K562 (cell line): ENCODE measurements around the gene TBC1D26.
"Not testable (repeated sequence)": the region's sequence is repeated elsewhere in the genome, so short reads cannot be mapped to it uniquely, and the experiment has no call there.

Experiments used
- CREM ChIP-seq: IDR thresholded peaks from 2 replicates; pipeline ENCODE4 v1.6.1; 2014; ENCODE audit warnings: antibody characterized with exemption, low read depth
- POLR2A ChIP-seq: fragments of 450-650 bp; conservative IDR thresholded peaks from 2 replicates; pipeline ENCODE4 v1.6.1; 2016
- SMAD1 ChIP-seq: fragments of 150-350 bp; IDR thresholded peaks from 2 replicates; pipeline ENCODE4 v1.6.1; 2014; ENCODE audit warnings: low read length, low read depth; ENCODE audit not compliant: partially characterized antibody
- SMARCA5 ChIP-seq: fragments of 450-650 bp; IDR thresholded peaks from 2 replicates; pipeline ENCODE4 v1.6.1; 2016

GRCh38 chr17:15787363-15788075 is 55.4 kb downstream of the TBC1D26 start:
- not testable (repeated sequence) for TF ChIP-seq SMAD1, POLR2A, SMARCA5, CREM
